HEK293 (cell line): Measurements from ENCODE around the gene OR10A6.

Experiments
- CTCF ChIA-PET: fragments of 350-600 bp; formaldehyde crosslinking; extraction: SDS; loops from one replicate; lab custom pipeline; 2021; ENCODE audit warnings: antibody characterized with exemption; lab: Yijun Ruan, JAX
- POLR2A ChIA-PET: fragments of 300-600 bp; formaldehyde crosslinking; extraction: SDS; loops from one replicate; lab custom pipeline; 2020; ENCODE audit warnings: antibody characterized with exemption, inconsistent platforms; lab: Yijun Ruan, JAX
- H3K27ac ChIP-seq: fragments of 200-500 bp; sonication (Bioruptor generic); 2 replicates; pipeline ENCODE4 v1.5.1; 2014; ENCODE audit warnings: low read depth, low read length, control low read depth, inconsistent platforms; ENCODE audit errors: extremely low read depth
- H3K36me3 ChIP-seq, 2 experiments: fragments of 200-500 bp in 1 of 2; sonication (Bioruptor generic) in 1 of 2; 1 replicate in 1 of 2; 2 replicates in 1 of 2; pipeline ENCODE4 v1.5.1; 2014 to 2017; ENCODE audit warnings: inconsistent platforms in 2 of 2, low read length in 2 of 2; ENCODE audit not compliant: control insufficient read depth in 2 of 2, insufficient read depth in 1 of 2
- H3K4me1 ChIP-seq: fragments of 200-500 bp; sonication (Bioruptor generic); 2 replicates; pipeline ENCODE4 v1.5.1; 2014; ENCODE audit warnings: mild to moderate bottlenecking, low read length, inconsistent platforms; ENCODE audit not compliant: control insufficient read depth, insufficient read depth
- H3K4me3 ChIP-seq: 2 replicates; pipeline ENCODE4 v1.5.1; 2011; ENCODE audit warnings: low read depth, mild to moderate bottlenecking, control low read depth, low read length, moderate library complexity
- H3K9me3 ChIP-seq: fragments of 200-500 bp; sonication (Bioruptor generic); 2 replicates; pipeline ENCODE4 v1.5.1; 2014; ENCODE audit warnings: low read depth, low read length, inconsistent platforms; ENCODE audit not compliant: control insufficient read depth, insufficient read depth
- EGR2 ChIP-seq: fragments of 450-650 bp; formaldehyde crosslinking; IDR thresholded peaks from 2 replicates; pipeline ENCODE4 v1.5.1; 2016; ENCODE audit warnings: low read depth, missing biosample characterization, missing genetic modification characterization
- GLI4 ChIP-seq: fragments of 450-650 bp; formaldehyde crosslinking; IDR thresholded peaks from 2 replicates; pipeline ENCODE4 v1.5.1; 2016; ENCODE audit warnings: missing biosample characterization, missing genetic modification characterization
- KLF10 ChIP-seq: fragments of 450-650 bp; IDR thresholded peaks from 2 replicates; pipeline ENCODE4 v1.5.1; 2018; ENCODE audit warnings: missing biosample characterization, mild to moderate bottlenecking, missing genetic modification characterization
- PRDM10 ChIP-seq: fragments of 450-650 bp; formaldehyde crosslinking; IDR thresholded peaks from 2 replicates; pipeline ENCODE4 v1.5.1; 2016; ENCODE audit warnings: missing biosample characterization, missing genetic modification characterization
- WT1 ChIP-seq: fragments of 450-650 bp; formaldehyde crosslinking; IDR thresholded peaks from 2 replicates; pipeline ENCODE4 v1.5.1; 2016; ENCODE audit warnings: missing biosample characterization, missing genetic modification characterization
- ZEB2 ChIP-seq: fragments of 450-650 bp; formaldehyde crosslinking; IDR thresholded peaks from 2 replicates; pipeline ENCODE4 v1.5.1; 2016; ENCODE audit warnings: missing biosample characterization, missing genetic modification characterization
- ZNF148 ChIP-seq: fragments of 450-650 bp; formaldehyde crosslinking; IDR thresholded peaks from 2 replicates; pipeline ENCODE4 v1.5.0; 2017; ENCODE audit warnings: missing biosample characterization, missing genetic modification characterization, borderline replicate concordance
- ZNF184 ChIP-seq: fragments of 450-650 bp; IDR thresholded peaks from 2 replicates; pipeline ENCODE4 v1.5.1; 2018; ENCODE audit warnings: missing biosample characterization, mild to moderate bottlenecking, missing genetic modification characterization
- ZNF280C ChIP-seq: fragments of 450-650 bp; formaldehyde crosslinking; IDR thresholded peaks from 2 replicates; pipeline ENCODE4 v1.5.1; 2016; ENCODE audit warnings: missing biosample characterization, missing genetic modification characterization
- ZNF280D ChIP-seq: fragments of 450-650 bp; formaldehyde crosslinking; IDR thresholded peaks from 2 replicates; pipeline ENCODE4 v1.5.1; 2016; ENCODE audit warnings: missing biosample characterization, missing genetic modification characterization
- ZNF404 ChIP-seq: fragments of 450-650 bp; formaldehyde crosslinking; IDR thresholded peaks from 2 replicates; pipeline ENCODE4 v1.5.1; 2017; ENCODE audit warnings: missing biosample characterization, missing genetic modification characterization
- ZNF423 ChIP-seq: fragments of 450-650 bp; formaldehyde crosslinking; IDR thresholded peaks from 2 replicates; pipeline ENCODE4 v1.5.1; 2016; ENCODE audit warnings: missing biosample characterization, missing genetic modification characterization
- ZNF548 ChIP-seq: fragments of 450-650 bp; formaldehyde crosslinking; IDR thresholded peaks from 2 replicates; pipeline ENCODE4 v1.5.1; 2016; ENCODE audit warnings: missing biosample characterization, missing genetic modification characterization
- ZNF561 ChIP-seq: fragments of 450-650 bp; IDR thresholded peaks from 2 replicates; pipeline ENCODE4 v1.5.1; 2018; ENCODE audit warnings: missing biosample characterization, missing genetic modification characterization, borderline replicate concordance
- ZNF610 ChIP-seq: fragments of 450-650 bp; formaldehyde crosslinking; IDR thresholded peaks from 2 replicates; pipeline ENCODE4 v1.5.1; 2016; ENCODE audit warnings: missing biosample characterization, missing genetic modification characterization, borderline replicate concordance
- ZNF645 ChIP-seq: fragments of 450-650 bp; formaldehyde crosslinking; IDR thresholded peaks from 2 replicates; pipeline ENCODE4; 2016; ENCODE audit warnings: missing biosample characterization, missing genetic modification characterization
- ZNF654 ChIP-seq: fragments of 450-650 bp; formaldehyde crosslinking; IDR thresholded peaks from 2 replicates; pipeline ENCODE4 v1.5.1; 2016; ENCODE audit warnings: low read depth, missing biosample characterization, missing genetic modification characterization
- ZNF777 ChIP-seq: fragments of 450-650 bp; formaldehyde crosslinking; IDR thresholded peaks from 2 replicates; pipeline ENCODE4 v1.5.1; 2017; ENCODE audit warnings: missing biosample characterization, missing genetic modification characterization, borderline replicate concordance
- ZNF785 ChIP-seq: fragments of 450-650 bp; formaldehyde crosslinking; IDR thresholded peaks from 2 replicates; pipeline ENCODE4 v1.5.1; 2016; ENCODE audit warnings: missing biosample characterization, missing genetic modification characterization
- ZSCAN18 ChIP-seq: fragments of 450-650 bp; formaldehyde crosslinking; IDR thresholded peaks from 2 replicates; pipeline ENCODE4 v1.5.1; 2016; ENCODE audit warnings: missing biosample characterization, missing genetic modification characterization

OR10A6 gene

GRCh38 chr11:7965386-7965785 is 34.3 kb upstream of the OR10A6 start, which contains the start of gene NLRP10:
Gene NLRP10 (minus strand): TSS chr11:7965447. CDS start chr11:7963495, 1,952 bp downstream.
- no peaks in the 10 kb centered on the region for H3K9me3 ChIP-seq
- no peaks in the 10 kb centered on the region for H3K4me1 ChIP-seq
- TF ChIP-seq ZNF645 (tag by site-specific recombination), result no peak
- no peak for TF ChIP-seq GLI4 (tag by site-specific recombination)
- 0 out of 2 replicates have a peak, but pooled peaks have one; percentile 29 for TF ChIP-seq EGR2 (tag by site-specific recombination)
- no peak for TF ChIP-seq PRDM10
- H3K4me3 ChIP-seq, result no peak within 1 kb of the TSS
- H3K27ac ChIP-seq, result no peak within 1 kb of the TSS
- ChIA-PET POLR2A (no interaction called here), CTCF (interaction anchor here (0.6 kb wide), 1 partner anchor 201 kb away, joined by 3 read pairs; no protein-coding TSS in a partner anchor)
- H3K36me3 ChIP-seq, result no peaks in the 10 kb centered on the region

- ChIA-PET CTCF (interaction anchor here (0.6 to 1.0 kb wide), 2 partner anchors 22 to 202 kb away, joined by 3 to 7 read pairs; partner anchors contain the start of gene EIF3F), POLR2A (no interaction called here)
- H3K4me3 ChIP-seq, result no peak overlapping the region
- no peaks in the 10 kb centered on the region for H3K36me3 ChIP-seq
- no peak overlapping the region for H3K27ac ChIP-seq
- no peaks in the 10 kb centered on the region for H3K4me1 ChIP-seq
- H3K9me3 ChIP-seq, result no peaks in the 10 kb centered on the region
- no peak for TF ChIP-seq ZNF423 (tag by site-specific recombination)
- TF ChIP-seq ZNF280D (tag by site-specific recombination), result no peak
- no peak for TF ChIP-seq ZNF777 (tag by site-specific recombination)
- TF ChIP-seq ZEB2 (tag by site-specific recombination), result no peak
- TF ChIP-seq ZNF654, result no peak
- TF ChIP-seq ZNF148, result no peak
- TF ChIP-seq ZNF548 (tag by site-specific recombination), result no peak
- TF ChIP-seq ZNF184 (tag by site-specific recombination), result no peak
- TF ChIP-seq ZSCAN18 (tag by site-specific recombination), result no peak
- no peak for TF ChIP-seq ZNF280C (tag by site-specific recombination)
- no peak for TF ChIP-seq KLF10 (tag by site-specific recombination)
- TF ChIP-seq ZNF610 (tag by site-specific recombination), result no peak
- TF ChIP-seq ZNF561 (tag by site-specific recombination), result no peak
- no peak for TF ChIP-seq ZNF404 (tag by site-specific recombination)
- TF ChIP-seq ZNF785 (tag by site-specific recombination), result no peak
- no peak for TF ChIP-seq WT1
These were observed 33.8 kb upstream of the OR10A6 start for GRCh38 chr11:7964873-7965272.
